ENCODE results near the gene ZDBF2. TPM values are rescaled to one million over a fixed set of nuclear protein-coding genes. Genes with fewer than 3 reads are reported as not detected.

Gene ZDBF2
- total RNA-seq, 1 donor: 12.7 TPM

DNA sequence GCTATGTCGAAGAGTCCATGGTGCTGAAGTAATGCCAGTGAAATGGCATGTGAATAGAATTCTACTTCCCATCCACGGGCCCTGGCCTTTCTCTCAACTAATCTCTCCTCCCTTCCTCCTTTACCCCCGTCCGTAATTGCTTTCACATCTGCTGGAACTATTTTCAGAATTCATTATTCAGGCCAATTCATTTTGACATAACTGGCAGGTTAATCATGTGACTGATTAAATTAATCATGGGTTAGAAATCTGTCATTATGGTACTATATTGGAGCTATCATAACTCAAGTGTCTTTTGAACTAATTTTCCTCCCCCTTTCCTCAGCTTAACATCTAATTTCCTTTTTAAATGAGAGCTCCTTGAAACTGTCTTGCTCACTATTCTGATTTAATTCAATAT lies 66.9 kb downstream of the ZDBF2 start:
- no peaks in the 10 kb centered on the region for H3K27me3 ChIP-seq (ENCODE audit: insufficient read depth, low read length)
- H3K27ac ChIP-seq (ENCODE audit: low read depth, low read length): no peak overlapping the region
- H3K4me3 ChIP-seq (ENCODE audit: insufficient read depth, low read length): no peak overlapping the region
- no peaks in the 10 kb centered on the region for H3K9me3 ChIP-seq (ENCODE audit: low read depth, low read length)
- no peak overlapping the region for H2AFZ ChIP-seq (ENCODE audit: low read length)
- H4K20me1 ChIP-seq (ENCODE audit: insufficient read depth, low read length): no peaks in the 10 kb centered on the region
- no peaks in the 10 kb centered on the region for H3K79me2 ChIP-seq (ENCODE audit: insufficient read depth, low read length)
- no peak for DNase-seq (ENCODE audit: insufficient read length, low spot score, missing footprints)
- H3K4me1 ChIP-seq (ENCODE audit: insufficient read depth, low read length): no peaks in the 10 kb centered on the region
- no peaks in the 10 kb centered on the region for H3K36me3 ChIP-seq (ENCODE audit: insufficient read depth, low read length)
- H3K4me2 ChIP-seq (ENCODE audit: insufficient read depth, low read length): no peak overlapping the region
- TF ChIP-seq, protein P1, sequence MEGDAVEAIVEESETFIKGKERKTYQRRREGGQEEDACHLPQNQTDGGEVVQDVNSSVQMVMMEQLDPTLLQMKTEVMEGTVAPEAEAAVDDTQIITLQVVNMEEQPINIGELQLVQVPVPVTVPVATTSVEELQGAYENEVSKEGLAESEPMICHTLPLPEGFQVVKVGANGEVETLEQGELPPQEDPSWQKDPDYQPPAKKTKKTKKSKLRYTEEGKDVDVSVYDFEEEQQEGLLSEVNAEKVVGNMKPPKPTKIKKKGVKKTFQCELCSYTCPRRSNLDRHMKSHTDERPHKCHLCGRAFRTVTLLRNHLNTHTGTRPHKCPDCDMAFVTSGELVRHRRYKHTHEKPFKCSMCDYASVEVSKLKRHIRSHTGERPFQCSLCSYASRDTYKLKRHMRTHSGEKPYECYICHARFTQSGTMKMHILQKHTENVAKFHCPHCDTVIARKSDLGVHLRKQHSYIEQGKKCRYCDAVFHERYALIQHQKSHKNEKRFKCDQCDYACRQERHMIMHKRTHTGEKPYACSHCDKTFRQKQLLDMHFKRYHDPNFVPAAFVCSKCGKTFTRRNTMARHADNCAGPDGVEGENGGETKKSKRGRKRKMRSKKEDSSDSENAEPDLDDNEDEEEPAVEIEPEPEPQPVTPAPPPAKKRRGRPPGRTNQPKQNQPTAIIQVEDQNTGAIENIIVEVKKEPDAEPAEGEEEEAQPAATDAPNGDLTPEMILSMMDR (IDR thresholded peaks at IDR 0.05; ENCODE audit: extremely low read depth, low read depth, low read length): no peak

DNA sequence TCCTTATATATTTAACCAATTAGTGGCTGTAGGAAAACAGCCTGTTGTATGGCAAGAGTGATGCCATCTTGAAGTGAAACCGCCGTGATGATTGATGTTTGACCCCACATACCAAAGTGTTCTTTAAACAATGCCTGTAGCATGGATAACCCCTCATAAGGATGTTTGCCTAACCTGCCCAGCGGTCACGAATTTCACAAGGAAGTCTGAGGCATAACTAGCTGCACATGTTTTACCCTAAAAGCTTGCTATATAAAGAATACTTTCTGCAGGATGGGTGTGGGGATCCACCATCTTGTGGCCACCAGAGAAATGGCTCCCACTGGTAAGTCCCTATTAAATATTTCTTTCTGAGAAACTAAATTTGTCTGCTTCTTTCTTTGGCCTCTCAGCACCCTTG lies 68.7 kb downstream of the ZDBF2 start:
- Histone ChIP-seq H3K79me2 (ENCODE audit: insufficient read depth, low read length) (no peaks in the 10 kb centered on the region), H3K27me3 (ENCODE audit: insufficient read depth, low read length) (no peaks in the 10 kb centered on the region), H3K27ac (ENCODE audit: low read depth, low read length) (no peak overlapping the region), H4K20me1 (ENCODE audit: insufficient read depth, low read length) (no peaks in the 10 kb centered on the region), H3K4me2 (ENCODE audit: insufficient read depth, low read length) (no peak overlapping the region), H3K36me3 (ENCODE audit: insufficient read depth, low read length) (no peaks in the 10 kb centered on the region), H2AFZ (ENCODE audit: low read length) (no peak overlapping the region), H3K9me3 (ENCODE audit: low read depth, low read length) (no peaks in the 10 kb centered on the region), H3K4me1 (ENCODE audit: insufficient read depth, low read length) (no peaks in the 10 kb centered on the region), H3K4me3 (ENCODE audit: insufficient read depth, low read length) (no peak overlapping the region)
- DNase-seq (ENCODE audit: insufficient read length, low spot score, missing footprints): no peak
- TF ChIP-seq, protein P1 (IDR thresholded peaks at IDR 0.05; ENCODE audit: extremely low read depth, low read depth, low read length): no peak

DNA sequence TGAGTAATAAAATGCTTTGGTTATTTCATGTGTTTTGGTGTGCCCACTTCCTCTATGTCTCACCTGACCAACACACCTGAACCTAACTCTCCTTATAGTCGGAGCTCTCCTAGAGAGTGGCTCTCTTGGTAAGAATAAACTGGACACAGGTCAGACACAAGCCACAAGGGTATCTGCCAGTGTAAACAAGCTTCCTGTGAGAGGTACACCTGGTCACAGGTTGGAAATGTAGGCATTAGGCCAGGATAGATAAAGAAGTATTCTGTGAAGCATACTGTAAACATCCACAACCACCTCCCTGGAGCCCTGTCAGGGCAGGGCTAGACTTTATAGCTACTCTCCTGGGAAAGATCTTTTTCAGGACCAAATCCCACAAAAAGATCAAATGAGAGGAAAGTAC lies 69.4 kb downstream of the ZDBF2 start:
- Histone ChIP-seq H3K79me2 (ENCODE audit: insufficient read depth, low read length) (no peaks in the 10 kb centered on the region), H3K4me3 (ENCODE audit: insufficient read depth, low read length) (no peak overlapping the region), H2AFZ (ENCODE audit: low read length) (no peak overlapping the region), H3K27me3 (ENCODE audit: insufficient read depth, low read length) (no peaks in the 10 kb centered on the region), H3K4me2 (ENCODE audit: insufficient read depth, low read length) (no peak overlapping the region), H4K20me1 (ENCODE audit: insufficient read depth, low read length) (no peaks in the 10 kb centered on the region), H3K36me3 (ENCODE audit: insufficient read depth, low read length) (no peaks in the 10 kb centered on the region), H3K9me3 (ENCODE audit: low read depth, low read length) (no peaks in the 10 kb centered on the region), H3K27ac (ENCODE audit: low read depth, low read length) (no peak overlapping the region), H3K4me1 (ENCODE audit: insufficient read depth, low read length) (no peaks in the 10 kb centered on the region)
- TF ChIP-seq, protein P1 (IDR thresholded peaks at IDR 0.05; ENCODE audit: extremely low read depth, low read depth, low read length): no peak
- DNase-seq (ENCODE audit: insufficient read length, low spot score, missing footprints): no peak

DNA sequence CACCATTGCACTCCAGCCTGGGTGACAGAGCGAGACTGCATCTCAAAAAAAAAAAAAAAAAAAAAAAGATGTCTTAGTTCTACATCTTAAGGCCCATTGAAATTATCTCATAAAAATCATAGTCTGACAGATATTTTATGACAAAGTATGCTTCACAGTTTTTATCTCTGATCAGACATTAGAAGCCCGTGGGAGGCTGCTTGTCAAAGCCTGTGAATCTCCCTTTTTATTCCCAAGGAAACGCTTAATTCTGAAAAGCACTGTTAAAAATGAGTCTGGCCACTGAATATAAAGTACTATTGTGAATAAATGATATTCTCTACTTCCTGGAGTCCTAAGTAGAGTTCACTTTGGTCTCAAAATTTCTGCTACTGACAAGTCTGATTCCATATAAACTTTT lies 71.1 kb downstream of the ZDBF2 start:
- no peak overlapping the region for H3K4me3 ChIP-seq (ENCODE audit: insufficient read depth, low read length)

More for the DNA sequence above, 71.1 kb downstream of the ZDBF2 start:
- H3K79me2 ChIP-seq (ENCODE audit: insufficient read depth, low read length): no peaks in the 10 kb centered on the region
- no peaks in the 10 kb centered on the region for H3K27me3 ChIP-seq (ENCODE audit: insufficient read depth, low read length)
- no peaks in the 10 kb centered on the region for H3K36me3 ChIP-seq (ENCODE audit: insufficient read depth, low read length)
- H2AFZ ChIP-seq (ENCODE audit: low read length): no peak overlapping the region
- no peaks in the 10 kb centered on the region for H3K4me1 ChIP-seq (ENCODE audit: insufficient read depth, low read length)
- H4K20me1 ChIP-seq (ENCODE audit: insufficient read depth, low read length): no peaks in the 10 kb centered on the region
- no peaks in the 10 kb centered on the region for H3K9me3 ChIP-seq (ENCODE audit: low read depth, low read length)
- DNase-seq (ENCODE audit: insufficient read length, low spot score, missing footprints): no peak
- H3K27ac ChIP-seq (ENCODE audit: low read depth, low read length): no peak overlapping the region
- H3K4me2 ChIP-seq (ENCODE audit: insufficient read depth, low read length): no peak overlapping the region
- TF ChIP-seq, protein P1 (IDR thresholded peaks at IDR 0.05; ENCODE audit: extremely low read depth, low read depth, low read length): no peak

Data from osteoblast (primary cell).